SK-N-SH (cell line): ENCODE results near the gene SLC25A44. TPM values are rescaled to one million over a fixed set of nuclear protein-coding genes. Genes with fewer than 3 reads are reported as not detected.

ENCODE experiments used
- CTCF ChIA-PET: fragments of 300-600, 350-600 bp; formaldehyde crosslinking; extraction: SDS; loops from one replicate; lab custom pipeline; 2021; lab: Yijun Ruan, JAX
- POLR2A ChIA-PET: fragments of 350-600 bp; sonication (Branson Sonifier 250); formaldehyde crosslinking; extraction: SDS; loops from one replicate; lab custom pipeline; 2020; ENCODE audit warnings: antibody characterized with exemption, inconsistent platforms; lab: Yijun Ruan, JAX
- DNase-seq: peaks from one replicate; pipeline ENCODE4 v3.0.0; 2012
- H2AFZ ChIP-seq: fragments of 200-600 bp; sonication (generic); 2 replicates; pipeline ENCODE4 v1.8.1; 2016; ENCODE audit warnings: antibody characterized with exemption, mild to moderate bottlenecking, low read depth
- H3F3A ChIP-seq: fragments of 200-600 bp; sonication (generic); replicated peaks from 2 replicates; pipeline ENCODE3; 2016; ENCODE audit warnings: antibody characterized with exemption, mild to moderate bottlenecking; ENCODE audit not compliant: insufficient read depth
- H3K27ac ChIP-seq, 2 experiments: fragments of 200-500 bp in 1 of 2; fragments of 200-600 bp in 1 of 2; sonication (Bioruptor generic) in 1 of 2; sonication (generic), shearing (Covaris generic) in 1 of 2; 2 replicates each; pipeline versions ENCODE4 v1.5.1 to v1.6.1; 2014 to 2016; ENCODE audit warnings: low read depth in 2 of 2, inconsistent platforms in 1 of 2, low read length in 1 of 2, mild to moderate bottlenecking in 1 of 2, mixed read lengths in 1 of 2
- H3K27me3 ChIP-seq: fragments of 200-600 bp; sonication (generic), shearing (Covaris generic); 2 replicates; pipeline ENCODE4 v1.6.1; 2016; ENCODE audit warnings: mixed run types; ENCODE audit not compliant: insufficient read depth
- H3K36me3 ChIP-seq, 2 experiments: fragments of 200-500 bp in 1 of 2; fragments of 200-600 bp in 1 of 2; sonication (Bioruptor generic) in 1 of 2; sonication (generic) in 1 of 2; replicated peaks in 1 of 2; 2 replicates each; pipeline versions ENCODE3 to v1.5.1; 2014 to 2016; ENCODE audit warnings: low read length in 1 of 2, mild to moderate bottlenecking in 1 of 2; ENCODE audit not compliant: insufficient read depth in 2 of 2, control insufficient read depth in 1 of 2
- H3K4me1 ChIP-seq, 2 experiments: fragments of 200-500 bp in 1 of 2; fragments of 200-600 bp in 1 of 2; sonication (Bioruptor generic) in 1 of 2; sonication (generic), shearing (Covaris generic) in 1 of 2; 2 replicates each; pipeline versions ENCODE4 v1.5.1 to v1.6.1; 2014 to 2016; ENCODE audit warnings: low read depth in 1 of 2, low read length in 1 of 2, mixed run types in 1 of 2; ENCODE audit not compliant: insufficient read depth in 2 of 2, control insufficient read depth in 1 of 2
- H3K4me2 ChIP-seq: fragments of 200-600 bp; sonication (generic), shearing (Covaris generic); 2 replicates; pipeline ENCODE4 v1.6.1; 2017; ENCODE audit warnings: mixed run types
- H3K4me3 ChIP-seq, 2 experiments: fragments of 200-500 bp in 1 of 2; fragments of 200-600 bp in 1 of 2; sonication (Bioruptor generic) in 1 of 2; sonication (generic), shearing (Covaris generic) in 1 of 2; 2 replicates each; pipeline versions ENCODE4 v1.5.1 to v1.8.1; 2014 to 2016; ENCODE audit warnings: low read depth in 2 of 2, inconsistent platforms in 1 of 2, low read length in 1 of 2, mild to moderate bottlenecking in 1 of 2, mixed read lengths in 1 of 2, moderate library complexity in 1 of 2
- H3K79me2 ChIP-seq: fragments of 200-600 bp; sonication (generic); 2 replicates; pipeline ENCODE4 v1.8.1; 2017; ENCODE audit warnings: mild to moderate bottlenecking; ENCODE audit not compliant: insufficient read depth
- H3K9ac ChIP-seq: fragments of 200-600 bp; sonication (generic); 2 replicates; pipeline ENCODE4 v1.6.1; 2017; ENCODE audit warnings: mixed run types
- H3K9me2 ChIP-seq: fragments of 200-600 bp; sonication (generic); 2 replicates; pipeline ENCODE4 v1.6.1; 2017; ENCODE audit warnings: mixed run types
- H3K9me3 ChIP-seq: fragments of 200-600 bp; sonication (generic); 2 replicates; pipeline ENCODE4 v1.6.1; 2017; ENCODE audit warnings: mixed run types, mild to moderate bottlenecking, moderate library complexity
- H4K20me1 ChIP-seq: fragments of 200-600 bp; sonication (generic); 2 replicates; pipeline ENCODE4 v1.6.1; 2017; ENCODE audit warnings: mild to moderate bottlenecking, mixed run types; ENCODE audit not compliant: insufficient read depth
- NRF1 ChIP-seq: IDR thresholded peaks from 2 replicates; pipeline ENCODE4 v1.6.1; 2012; ENCODE audit warnings: low read depth, mild to moderate bottlenecking, low read length
- RCOR1 ChIP-seq: fragments of 150-350 bp; IDR thresholded peaks from 2 replicates; pipeline ENCODE4 v1.6.1; 2017; ENCODE audit warnings: antibody characterized with exemption, low read length
- RFX5 ChIP-seq: IDR thresholded peaks from 2 replicates; pipeline ENCODE4 v1.6.1; 2012; ENCODE audit warnings: mild to moderate bottlenecking, improper control_type of control experiment, low read length
- RXRA ChIP-seq: IDR thresholded peaks from 2 replicates; pipeline ENCODE4 v1.4.0; 2012; ENCODE audit warnings: low read depth, mild to moderate bottlenecking, borderline replicate concordance
- TCF12 ChIP-seq: IDR thresholded peaks from 2 replicates; pipeline ENCODE4 v1.4.0; 2012
- WGBS: methylation state at CpG from one replicate; pipeline ENCODE4 v1.1.6; 2017; ENCODE audit warnings: low lambda C conversion rate; 5-methylcytosine and 5-hydroxymethylcytosine counted together
- polyA plus RNA-seq, 3 experiments: library from polyadenylated mRNA; depleted of rRNA; stranded (reverse); fragments of >200 nt; gene quantifications; 2 replicates each; pipeline ENCODE4 v1.2.3, GENCODE V29; 2012
- TF ChIP-seq, protein P1 (sequence below): fragments of 150-350 bp; IDR thresholded peaks from 2 replicates; pipeline ENCODE4 v1.6.1; 2016; ENCODE audit warnings: mild to moderate bottlenecking, low read depth, low read length
- TF ChIP-seq, protein P2 (sequence below): fragments of 200-600 bp; sonication (generic); IDR thresholded peaks from 2 replicates; pipeline ENCODE4 v1.6.1; 2017; ENCODE audit warnings: antibody characterized with exemption, mild to moderate bottlenecking, moderate library complexity
- TF ChIP-seq, protein P3 (sequence below): IDR thresholded peaks from 2 replicates; pipeline ENCODE4; 2012

SLC25A44 gene
- polyA plus RNA-seq, 1 of the 3 experiments (the other 2 are of a cell fraction): 28.5 TPM

DNA sequence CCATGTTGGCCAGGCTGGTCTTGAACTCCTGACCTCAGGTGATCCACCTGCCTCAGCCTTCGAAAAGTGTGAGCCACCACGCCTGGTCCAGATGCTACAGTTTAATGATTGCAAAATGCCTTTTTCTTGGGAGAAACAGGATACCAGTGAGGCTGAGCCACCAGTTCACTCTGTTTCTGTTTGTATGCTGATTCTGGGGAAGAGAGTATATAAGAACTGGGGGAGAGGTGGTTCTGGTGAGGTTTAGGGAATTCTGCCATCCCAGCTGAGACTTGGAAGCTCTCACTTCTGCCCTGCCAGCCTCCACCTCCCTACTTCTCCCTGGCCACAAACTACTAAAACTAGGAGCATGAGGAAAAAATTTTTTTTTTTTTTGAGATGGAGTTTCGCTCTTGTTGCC is 10.8 kb downstream of the SLC25A44 start:
- H4K20me1 ChIP-seq: no peaks in the 10 kb centered on the region
- peaks cover 52% of the 10 kb centered on the region for H3K79me2 ChIP-seq
- peaks cover 28% of the 10 kb centered on the region for H3F3A ChIP-seq
- H2AFZ ChIP-seq: no peak overlapping the region
- no peaks in the 10 kb centered on the region for H3K9me3 ChIP-seq
- no peak overlapping the region for H3K4me2 ChIP-seq
- ChIA-PET POLR2A (no interaction called here), CTCF (interaction anchor here (1.3 to 2.0 kb wide), 2 partner anchors 20 to 115 kb away, joined by 3 to 7 read pairs; no protein-coding TSS in a partner anchor)
- DNase-seq: no peak
- peaks cover 0 to 3% of the 10 kb centered on the region in 2 experiments; a peak in 3 of 4 replicates for H3K4me1 ChIP-seq
- no peaks in the 10 kb centered on the region for H3K9me2 ChIP-seq
- TF ChIP-seq TCF12: no peak
- TF ChIP-seq RCOR1: no peak
- no peak for TF ChIP-seq RFX5
- TF ChIP-seq RXRA: no peak
- TF ChIP-seq, protein P1, sequence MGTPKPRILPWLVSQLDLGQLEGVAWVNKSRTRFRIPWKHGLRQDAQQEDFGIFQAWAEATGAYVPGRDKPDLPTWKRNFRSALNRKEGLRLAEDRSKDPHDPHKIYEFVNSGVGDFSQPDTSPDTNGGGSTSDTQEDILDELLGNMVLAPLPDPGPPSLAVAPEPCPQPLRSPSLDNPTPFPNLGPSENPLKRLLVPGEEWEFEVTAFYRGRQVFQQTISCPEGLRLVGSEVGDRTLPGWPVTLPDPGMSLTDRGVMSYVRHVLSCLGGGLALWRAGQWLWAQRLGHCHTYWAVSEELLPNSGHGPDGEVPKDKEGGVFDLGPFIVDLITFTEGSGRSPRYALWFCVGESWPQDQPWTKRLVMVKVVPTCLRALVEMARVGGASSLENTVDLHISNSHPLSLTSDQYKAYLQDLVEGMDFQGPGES: no peak
- TF ChIP-seq NRF1: no peak
- H3K9ac ChIP-seq: no peak overlapping the region
- 96% methylated on average over 3 of the region's 3 CpGs for WGBS
- no peaks in the 10 kb centered on the region for H3K27me3 ChIP-seq
- no peak overlapping the region for H3K27ac ChIP-seq
- H3K36me3 ChIP-seq: peaks cover 37 to 53% of the 10 kb centered on the region in 2 experiments
- H3K4me3 ChIP-seq: no peak overlapping the region

DNA sequence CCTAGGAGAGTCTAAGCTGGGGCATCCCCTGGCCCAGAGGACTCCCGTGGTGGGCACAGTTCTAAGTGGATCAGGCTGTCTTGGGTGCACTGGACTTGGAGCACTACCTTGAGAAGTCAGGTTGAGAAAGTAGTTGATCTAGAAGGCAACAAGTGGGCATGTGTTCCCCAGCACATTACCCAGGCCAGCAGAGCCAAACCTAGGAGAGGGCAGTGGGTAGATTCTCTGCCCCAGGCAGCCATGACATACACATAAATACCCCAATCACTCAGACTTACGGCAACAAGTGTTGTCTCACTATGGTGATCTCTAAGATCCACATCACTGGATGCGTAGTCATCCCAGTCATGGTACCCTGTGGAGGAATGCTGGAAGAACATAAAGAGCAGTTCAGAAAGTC is 17.3 kb downstream of the SLC25A44 start:
- Histone ChIP-seq H3K9me3 (no peaks in the 10 kb centered on the region), H3K9ac (no peak overlapping the region), H2AFZ (no peak overlapping the region), H3K4me2 (no peak overlapping the region), H3K27me3 (no peaks in the 10 kb centered on the region), H3F3A (peaks cover 26% of the 10 kb centered on the region), H3K9me2 (no peaks in the 10 kb centered on the region), H3K4me3 (no peak overlapping the region), H3K27ac (no peak overlapping the region), H4K20me1 (no peaks in the 10 kb centered on the region), H3K4me1 (peaks cover 7 to 8% of the 10 kb centered on the region in 2 experiments; a peak in 2 of 4 replicates), H3K79me2 (peaks cover 29% of the 10 kb centered on the region), H3K36me3 (peaks cover 25 to 41% of the 10 kb centered on the region in 2 experiments)
- DNase-seq: no peak
- CTCF ChIA-PET: interaction anchor here (0.9 to 2.6 kb wide), 5 partner anchors 12 to 70 kb away, joined by 3 to 14 read pairs (median 4); no protein-coding TSS in a partner anchor
- POLR2A ChIA-PET: interaction anchor here (1.6 kb wide), 1 partner anchor 17 kb away, joined by 4 read pairs; the partner anchor contains the start of gene SLC25A44
- TF ChIP-seq RCOR1 (no peak), TCF12 (no peak)
- TF ChIP-seq, protein P2, sequence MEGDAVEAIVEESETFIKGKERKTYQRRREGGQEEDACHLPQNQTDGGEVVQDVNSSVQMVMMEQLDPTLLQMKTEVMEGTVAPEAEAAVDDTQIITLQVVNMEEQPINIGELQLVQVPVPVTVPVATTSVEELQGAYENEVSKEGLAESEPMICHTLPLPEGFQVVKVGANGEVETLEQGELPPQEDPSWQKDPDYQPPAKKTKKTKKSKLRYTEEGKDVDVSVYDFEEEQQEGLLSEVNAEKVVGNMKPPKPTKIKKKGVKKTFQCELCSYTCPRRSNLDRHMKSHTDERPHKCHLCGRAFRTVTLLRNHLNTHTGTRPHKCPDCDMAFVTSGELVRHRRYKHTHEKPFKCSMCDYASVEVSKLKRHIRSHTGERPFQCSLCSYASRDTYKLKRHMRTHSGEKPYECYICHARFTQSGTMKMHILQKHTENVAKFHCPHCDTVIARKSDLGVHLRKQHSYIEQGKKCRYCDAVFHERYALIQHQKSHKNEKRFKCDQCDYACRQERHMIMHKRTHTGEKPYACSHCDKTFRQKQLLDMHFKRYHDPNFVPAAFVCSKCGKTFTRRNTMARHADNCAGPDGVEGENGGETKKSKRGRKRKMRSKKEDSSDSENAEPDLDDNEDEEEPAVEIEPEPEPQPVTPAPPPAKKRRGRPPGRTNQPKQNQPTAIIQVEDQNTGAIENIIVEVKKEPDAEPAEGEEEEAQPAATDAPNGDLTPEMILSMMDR: no peak
- TF ChIP-seq, protein P3, sequence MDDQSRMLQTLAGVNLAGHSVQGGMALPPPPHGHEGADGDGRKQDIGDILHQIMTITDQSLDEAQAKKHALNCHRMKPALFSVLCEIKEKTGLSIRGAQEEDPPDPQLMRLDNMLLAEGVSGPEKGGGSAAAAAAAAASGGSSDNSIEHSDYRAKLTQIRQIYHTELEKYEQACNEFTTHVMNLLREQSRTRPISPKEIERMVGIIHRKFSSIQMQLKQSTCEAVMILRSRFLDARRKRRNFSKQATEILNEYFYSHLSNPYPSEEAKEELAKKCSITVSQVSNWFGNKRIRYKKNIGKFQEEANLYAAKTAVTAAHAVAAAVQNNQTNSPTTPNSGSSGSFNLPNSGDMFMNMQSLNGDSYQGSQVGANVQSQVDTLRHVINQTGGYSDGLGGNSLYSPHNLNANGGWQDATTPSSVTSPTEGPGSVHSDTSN: no peak
- TF ChIP-seq, protein P1: no peak
- 90% methylated on average over 3 of the region's 3 CpGs for WGBS
